GM15510 (cell line): ENCODE measurements around the gene CCDC158.

Experiments
- POLR2A ChIP-seq: IDR thresholded peaks from 3 replicates; pipeline ENCODE4 v1.6.1; 2011; ENCODE audit warnings: borderline replicate concordance; ENCODE audit not compliant: insufficient read length; ENCODE audit errors: extremely low read depth

The CCDC158 gene

GRCh38 chr4:76384052-76384451, 36.9 kb downstream of the CCDC158 start:
- TF ChIP-seq POLR2A: no peak

GRCh38 chr4:76383001-76383400, 37.9 kb downstream of the CCDC158 start:
- TF ChIP-seq POLR2A: no peak

- no peak for TF ChIP-seq POLR2A
These were observed 39.0 kb downstream of the CCDC158 start for GRCh38 chr4:76381986-76382385.

GRCh38 chr4:76380561-76380960, 40.4 kb downstream of the CCDC158 start:
- TF ChIP-seq POLR2A: no peak

GRCh38 chr4:76377911-76378310, 43.0 kb downstream of the CCDC158 start:
- TF ChIP-seq POLR2A: no peak

- TF ChIP-seq POLR2A: no peak
These were observed 43.5 kb downstream of the CCDC158 start for GRCh38 chr4:76377481-76377901.

- no peak for TF ChIP-seq POLR2A
These were observed 44.4 kb downstream of the CCDC158 start for GRCh38 chr4:76376534-76376933.

GRCh38 chr4:76375703-76376102, 45.2 kb downstream of the CCDC158 start:
- no peak for TF ChIP-seq POLR2A

GRCh38 chr4:76374798-76375197, 46.1 kb downstream of the CCDC158 start:
- no peak for TF ChIP-seq POLR2A

GRCh38 chr4:76373919-76374552, 46.9 kb downstream of the CCDC158 start:
- no peak for TF ChIP-seq POLR2A

GRCh38 chr4:76366737-76367136, 54.2 kb downstream of the CCDC158 start:
- no peak for TF ChIP-seq POLR2A

- no peak for TF ChIP-seq POLR2A
These were observed 55.3 kb downstream of the CCDC158 start for GRCh38 chr4:76365636-76366035.

- TF ChIP-seq POLR2A: no peak
These were observed 56.2 kb downstream of the CCDC158 start for GRCh38 chr4:76364763-76365162.

- no peak for TF ChIP-seq POLR2A
These were observed 57.2 kb downstream of the CCDC158 start for GRCh38 chr4:76363556-76364290.

GRCh38 chr4:76361689-76362412, 59.1 kb downstream of the CCDC158 start:
- TF ChIP-seq POLR2A: no peak
